Activated CD4-positive, alpha-beta T cell treated with anti-CD3 and anti-CD28 coated beads for 4 hours (primary cell): ENCODE data around the gene STK32A.
"Not testable (repeated sequence)": the region's sequence is repeated elsewhere in the genome, so short reads cannot be mapped to it uniquely, and the experiment has no call there.

Source experiments
- DNase-seq, 2 donors: peaks; one replicate each; pipeline ENCODE4 v3.0.0-alpha.2; 2020

STK32A gene

DNA sequence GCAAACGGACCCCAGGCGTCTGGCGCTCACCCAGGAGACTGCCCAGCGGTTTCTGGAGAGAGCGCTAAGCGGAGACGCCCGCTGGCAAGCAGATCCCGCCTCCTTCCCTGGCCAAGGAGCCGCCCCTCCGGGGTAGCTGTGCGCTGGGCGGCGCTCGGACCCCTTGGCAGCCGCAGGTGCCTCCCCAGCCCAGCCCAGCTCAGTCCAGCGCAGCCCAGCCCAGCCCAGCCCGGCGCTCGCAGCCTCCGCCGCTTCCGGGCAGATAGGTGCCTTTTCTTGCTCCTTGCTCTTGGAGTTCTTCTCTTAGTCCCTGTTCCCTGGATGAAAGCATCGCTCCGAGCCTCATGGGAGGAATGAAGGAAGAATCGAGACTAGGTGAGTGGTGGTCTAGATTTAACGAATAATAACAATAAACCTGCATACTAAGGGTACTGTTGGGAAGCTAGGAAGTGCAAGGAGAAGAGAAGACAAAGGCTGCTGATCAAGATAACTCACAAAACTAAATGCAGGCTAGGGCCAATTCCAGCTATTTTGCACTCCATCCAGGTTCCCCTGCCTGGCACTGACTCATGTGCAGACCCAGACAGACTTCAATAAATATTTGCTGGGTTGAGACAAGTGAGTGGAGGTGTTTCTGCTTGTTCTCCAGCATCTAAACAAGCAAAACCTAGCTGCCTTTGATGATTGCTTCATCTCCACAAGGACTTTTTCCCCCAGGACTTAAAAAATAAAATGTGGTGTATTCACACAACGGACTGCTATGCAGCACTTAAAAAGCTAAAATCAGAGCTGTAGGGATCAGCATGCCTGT is at the start of gene STK32A:
STK32A (plus strand) TSS at position 202 of the 811 bp plus-strand sequence. CDS start 4,609 bp downstream, outside the sequence.
- DNase-seq = no peak

DNA sequence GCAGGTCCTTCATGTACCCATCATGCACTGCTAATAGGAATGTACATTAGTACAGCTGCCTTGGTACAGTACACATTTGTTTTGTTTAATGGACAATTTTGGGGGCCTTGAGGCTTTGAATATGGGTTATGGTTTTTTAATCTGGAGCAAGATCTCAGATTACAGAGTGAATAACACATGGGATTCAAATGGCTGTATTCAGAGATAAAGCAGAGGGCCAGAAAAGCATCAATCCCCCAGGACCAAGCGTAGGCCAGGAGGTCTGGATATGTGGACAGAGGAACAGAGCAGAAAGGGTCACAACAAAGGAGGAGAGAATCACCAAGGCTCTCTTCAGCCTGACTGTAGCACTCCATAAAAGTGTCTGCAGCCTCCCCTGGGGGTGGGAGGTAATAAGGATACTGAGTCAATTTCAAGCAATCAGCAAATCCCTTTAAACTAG is 47.7 kb upstream of the STK32A start:
- DNase-seq = no peak

DNA sequence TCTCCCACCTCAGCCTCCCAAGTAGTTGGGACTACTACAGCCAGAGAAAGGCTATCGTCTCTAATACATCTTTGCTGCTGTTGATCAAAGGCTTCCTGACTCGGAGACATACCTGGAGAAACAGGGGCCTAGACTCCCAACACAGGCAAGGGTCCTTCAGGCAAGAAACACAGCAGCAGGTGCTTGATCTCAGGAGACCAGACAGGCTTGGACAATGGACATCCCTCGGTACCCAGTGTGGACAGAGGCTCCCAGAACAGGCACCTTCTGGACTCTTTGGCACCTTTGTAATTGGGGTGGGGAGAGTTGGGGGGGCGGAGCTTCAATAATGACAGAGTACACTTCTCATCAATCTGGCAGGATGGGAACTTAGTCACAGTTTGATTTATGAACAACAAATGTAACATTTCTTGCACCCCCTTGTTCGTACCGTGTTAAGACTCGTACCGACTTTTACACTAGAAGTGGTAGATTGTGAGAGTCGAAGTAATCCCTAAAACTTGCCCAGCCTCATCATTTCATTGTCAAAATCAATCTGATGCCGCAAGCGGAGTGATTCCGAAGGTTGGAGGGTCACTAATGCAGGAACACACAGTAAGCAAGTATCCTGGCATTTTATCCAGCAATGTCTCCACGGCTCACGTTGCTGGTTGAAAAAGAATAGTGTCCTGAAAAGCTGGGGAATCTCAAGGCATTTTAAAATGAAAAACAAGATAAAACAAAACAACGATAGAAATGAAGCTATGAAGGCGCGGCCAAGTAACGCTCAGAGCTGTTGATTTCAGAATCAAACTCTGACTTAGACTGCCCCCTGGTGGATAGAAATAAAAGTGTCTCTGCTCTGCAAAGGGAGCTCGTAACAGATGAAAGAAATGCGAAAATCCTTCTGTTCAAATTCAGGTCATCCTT is 46.4 kb upstream of the STK32A start:
- DNase-seq = peak; percentile 5 to 38

DNA sequence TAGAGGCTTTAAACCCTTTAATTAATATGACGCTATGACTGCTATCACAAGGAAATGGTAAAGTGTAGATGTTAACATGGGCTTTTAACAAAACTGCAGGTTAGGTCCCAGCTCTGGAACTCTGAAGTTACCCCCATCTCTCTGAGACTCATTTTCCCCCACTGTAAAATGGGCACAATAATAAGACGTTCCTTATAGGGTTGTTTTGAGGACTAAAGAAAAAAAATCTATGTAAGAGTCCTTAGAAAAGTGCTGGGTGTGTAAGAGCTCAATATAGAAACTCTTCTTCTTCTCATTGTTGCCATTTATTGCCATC is 45.8 kb upstream of the STK32A start:
- no peak for DNase-seq

DNA sequence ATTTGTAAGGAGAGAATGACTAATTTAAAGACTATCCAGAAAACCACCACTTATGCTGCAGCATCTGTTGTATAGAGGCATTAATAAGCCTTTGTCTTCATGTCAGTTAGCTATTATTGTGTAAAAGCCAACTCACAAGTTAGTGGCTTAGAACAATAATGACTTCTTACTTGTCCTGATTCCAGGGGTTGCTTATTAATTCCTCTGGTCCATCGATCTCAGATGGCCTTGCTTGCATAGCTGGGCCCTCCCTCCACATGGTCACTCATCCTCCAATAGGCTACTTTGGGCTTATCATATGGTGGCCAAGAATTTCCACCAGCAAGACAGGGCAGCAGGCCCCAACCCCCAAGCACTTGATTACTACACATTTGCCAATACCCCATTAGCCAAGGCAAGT is 44.5 kb upstream of the STK32A start:
- no peak for DNase-seq

DNA sequence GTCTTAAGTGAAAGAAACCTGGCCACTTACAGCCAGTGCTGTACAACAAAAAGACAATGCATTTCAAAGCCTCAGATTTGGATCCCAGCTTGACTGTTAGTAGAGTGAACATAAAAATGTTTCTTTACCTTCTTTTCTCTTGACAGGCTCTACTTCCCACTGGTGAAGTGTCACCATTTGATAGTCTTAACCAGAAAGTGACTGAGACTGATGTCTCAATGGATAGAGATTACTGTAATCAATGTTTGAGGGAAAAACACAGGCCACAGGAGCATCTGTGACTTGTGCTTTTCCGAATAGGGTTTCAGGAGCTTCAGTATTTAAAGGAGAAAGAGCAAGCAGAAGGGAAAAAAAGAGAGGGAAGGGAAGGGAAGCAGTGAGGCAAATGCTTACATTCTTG is 41.7 kb upstream of the STK32A start:
- DNase-seq = no peak

DNA sequence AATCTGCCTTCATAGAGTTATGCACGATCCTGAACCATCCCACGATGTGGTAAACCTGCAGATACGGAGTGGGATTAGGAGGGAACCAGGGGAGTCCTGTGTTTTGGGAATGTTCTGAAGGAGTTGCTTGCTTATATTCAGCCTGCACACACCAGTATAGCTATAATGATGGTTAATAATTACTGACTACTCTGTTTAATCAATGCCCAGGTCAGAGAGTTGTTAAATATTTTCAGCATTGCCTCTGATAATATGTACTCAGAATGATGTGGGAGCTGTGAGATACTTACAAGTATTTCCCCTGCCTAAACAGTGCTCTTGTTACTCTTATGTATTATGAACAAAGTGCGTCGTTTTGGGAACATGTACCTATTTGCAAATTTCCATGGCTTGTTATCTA is 34.8 kb upstream of the STK32A start:
- DNase-seq = no peak

DNA sequence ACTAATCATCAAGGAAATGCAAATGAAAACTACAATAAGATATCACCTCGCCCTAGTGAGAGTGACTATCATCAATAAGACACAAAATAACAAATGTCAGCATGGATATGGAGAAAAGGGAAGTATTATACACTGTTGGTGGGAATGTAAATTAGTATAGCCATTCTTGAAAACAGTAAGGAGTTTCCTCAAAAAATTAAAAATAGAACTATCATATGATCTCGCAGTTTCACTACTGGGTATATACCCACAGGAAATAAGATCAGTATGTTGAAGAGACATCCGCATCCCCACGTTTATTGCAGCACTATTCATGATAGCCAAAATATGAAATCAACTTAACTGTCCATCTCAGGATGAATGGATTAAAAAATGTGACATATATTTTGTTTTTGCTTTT is 31.6 kb upstream of the STK32A start:
- no peak for DNase-seq

DNA sequence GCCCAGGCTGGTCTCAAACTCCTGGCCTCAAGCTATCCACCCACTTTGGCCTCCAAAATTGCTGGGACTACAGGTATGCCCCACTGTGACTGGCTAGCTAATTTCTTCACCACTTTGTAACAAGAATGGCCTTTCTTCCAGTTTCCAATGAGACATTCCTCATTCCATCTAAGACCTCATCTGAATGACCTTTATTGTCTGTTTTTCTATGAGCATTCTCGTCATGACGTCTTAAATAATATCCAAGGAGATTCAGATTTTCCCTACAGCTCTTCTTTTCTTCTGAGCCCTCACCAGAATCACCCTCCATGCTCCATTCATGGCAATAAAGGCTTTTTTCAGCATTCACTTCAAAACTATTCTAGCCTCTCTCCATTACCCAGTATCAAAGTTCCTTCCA is 30.2 kb upstream of the STK32A start:
- no peak for DNase-seq

DNA sequence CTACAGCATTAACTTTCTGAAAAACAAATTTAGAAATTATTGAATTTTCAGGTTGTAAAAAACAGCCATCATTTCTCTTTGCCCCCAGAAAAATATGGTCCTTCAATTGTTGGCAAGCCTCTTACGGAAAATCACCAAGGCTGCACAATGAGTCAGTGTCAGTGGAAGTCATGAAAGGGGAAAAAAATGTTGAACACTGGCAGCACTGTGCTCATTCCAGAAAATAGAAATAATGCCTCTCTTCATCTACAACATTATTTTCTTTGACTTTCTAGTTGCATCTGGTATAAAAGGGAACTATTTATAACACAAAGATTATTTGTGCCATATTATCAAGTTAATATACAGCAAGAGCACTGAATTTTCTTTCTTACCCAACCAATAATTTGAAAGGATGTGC is 26.7 kb upstream of the STK32A start:
- DNase-seq = no peak

DNA sequence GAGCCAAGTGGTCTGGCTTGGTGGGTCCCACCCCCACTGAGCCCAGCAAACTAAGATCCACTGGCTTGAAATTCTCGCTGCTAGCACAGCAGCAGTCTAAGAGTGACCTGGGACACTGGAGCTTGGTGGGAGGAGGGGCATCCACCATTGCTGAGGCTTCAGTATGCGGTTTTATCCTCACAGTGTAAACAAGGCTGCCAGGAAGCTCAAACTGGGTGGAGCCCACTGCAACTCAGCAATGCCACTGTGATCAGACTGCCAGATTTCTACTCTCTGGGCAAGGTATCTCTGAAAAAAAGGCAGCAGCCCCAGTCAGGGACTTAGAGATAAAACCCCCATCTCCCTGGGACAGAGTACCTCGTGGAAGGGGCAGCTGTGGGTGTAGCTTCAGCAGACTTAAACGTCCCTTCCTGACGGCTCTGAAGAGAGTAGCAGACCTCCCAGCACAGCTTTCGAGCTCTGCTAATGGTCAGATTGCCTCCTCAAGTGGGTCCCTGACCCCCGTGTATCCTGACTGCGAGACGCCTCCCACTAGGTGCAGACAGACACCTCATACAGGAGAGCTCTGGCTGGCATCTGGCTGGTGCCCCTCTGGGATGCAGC is 18.2 kb upstream of the STK32A start:
- DNase-seq = no peak

DNA sequence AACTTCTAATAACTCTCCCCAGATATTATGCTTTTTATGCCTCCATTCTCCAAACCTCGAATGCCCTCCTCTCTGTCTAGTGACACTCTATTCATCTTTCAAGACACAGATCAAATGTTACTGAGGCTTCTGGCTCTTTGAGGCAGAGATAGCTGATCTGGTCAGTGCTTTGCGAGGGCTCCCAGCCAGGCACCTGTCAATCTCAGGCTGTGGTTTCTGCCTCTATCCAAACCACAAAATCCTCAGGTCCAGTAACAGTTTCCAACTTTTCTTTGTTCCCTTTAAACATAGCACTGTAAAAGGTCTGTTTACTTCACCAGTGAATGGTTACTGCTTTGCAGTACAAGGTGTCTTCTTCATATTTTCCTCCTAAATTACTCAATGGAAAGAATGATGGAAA is 11.5 kb upstream of the STK32A start:
- no peak for DNase-seq

DNA sequence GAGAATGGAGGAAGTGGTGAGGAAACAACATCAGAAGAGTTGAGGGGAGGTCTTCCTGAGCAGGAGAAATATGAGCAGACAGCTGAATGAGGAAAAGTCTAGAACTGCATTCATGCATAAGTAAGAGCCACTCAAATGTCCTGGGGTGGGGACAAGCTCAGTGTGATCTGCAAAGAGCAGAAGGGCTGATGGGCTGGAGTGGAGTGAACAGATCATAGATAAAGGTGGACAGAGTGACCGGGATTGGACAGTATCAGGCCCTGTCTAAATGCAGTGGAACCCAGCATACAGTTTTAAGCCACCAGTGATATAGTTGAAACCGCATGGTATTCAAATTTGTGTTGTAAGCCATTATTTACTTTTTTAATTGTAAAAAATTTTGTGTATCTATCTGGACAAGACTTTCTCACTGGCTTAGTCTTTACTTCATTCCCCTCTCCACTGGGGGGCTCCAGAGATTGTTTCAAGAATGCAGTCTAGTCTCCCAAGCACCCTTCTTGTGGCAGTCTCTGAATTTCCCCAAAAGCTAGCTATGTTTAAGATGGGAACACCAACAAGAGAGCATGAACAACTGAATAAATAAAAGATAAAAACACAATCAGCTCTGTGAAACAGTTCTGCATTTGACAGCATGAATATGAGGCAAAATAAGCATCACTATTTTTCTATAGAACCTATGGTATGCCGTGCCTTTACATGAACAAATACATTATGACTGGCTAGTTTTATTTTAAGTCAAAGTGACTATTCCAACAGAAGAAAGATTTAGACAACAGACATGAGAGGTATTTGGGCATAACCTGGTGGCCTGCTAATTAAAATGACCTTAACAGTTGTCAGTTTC is 10.7 kb upstream of the STK32A start:
- no peak for DNase-seq

DNA sequence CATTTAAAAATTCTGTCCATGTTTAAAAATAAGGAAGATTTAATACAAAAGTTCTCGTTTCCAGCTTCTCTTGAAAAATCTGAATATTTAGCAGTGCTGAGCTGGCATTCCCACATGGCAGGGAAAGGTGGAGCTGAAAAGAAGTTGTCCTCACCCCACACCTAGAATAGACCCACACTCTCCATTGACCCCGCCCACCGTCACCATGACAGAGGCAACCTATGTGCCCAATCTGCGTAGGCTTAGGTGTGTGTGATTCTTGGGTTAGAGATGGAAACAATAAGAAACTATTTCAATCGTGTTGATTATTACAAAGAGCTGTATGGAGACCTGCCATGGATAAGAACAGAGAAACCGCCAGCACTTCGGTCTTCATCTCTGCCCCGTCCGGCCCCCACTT is 8.9 kb upstream of the STK32A start:
- DNase-seq = no peak

DNA sequence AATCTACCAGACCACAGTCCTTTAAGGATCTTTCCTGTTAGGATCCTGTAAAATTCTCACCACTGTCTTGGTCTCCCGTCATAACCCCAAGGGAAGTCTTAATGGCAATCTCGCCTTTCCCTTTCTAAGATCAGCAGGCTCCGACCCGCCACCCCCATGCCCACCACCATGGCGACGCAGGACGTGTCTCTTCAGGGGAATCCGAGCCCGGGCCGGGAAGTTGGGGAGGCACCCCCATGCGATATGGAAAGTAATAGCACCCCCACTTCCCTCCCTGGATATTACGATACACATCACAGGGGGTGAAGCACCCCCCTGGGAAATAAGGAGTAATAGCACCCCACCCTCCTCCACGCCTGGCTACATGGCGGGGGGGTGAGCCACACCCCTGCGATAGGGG is 8.3 kb upstream of the STK32A start:
- DNase-seq = no peak

DNA sequence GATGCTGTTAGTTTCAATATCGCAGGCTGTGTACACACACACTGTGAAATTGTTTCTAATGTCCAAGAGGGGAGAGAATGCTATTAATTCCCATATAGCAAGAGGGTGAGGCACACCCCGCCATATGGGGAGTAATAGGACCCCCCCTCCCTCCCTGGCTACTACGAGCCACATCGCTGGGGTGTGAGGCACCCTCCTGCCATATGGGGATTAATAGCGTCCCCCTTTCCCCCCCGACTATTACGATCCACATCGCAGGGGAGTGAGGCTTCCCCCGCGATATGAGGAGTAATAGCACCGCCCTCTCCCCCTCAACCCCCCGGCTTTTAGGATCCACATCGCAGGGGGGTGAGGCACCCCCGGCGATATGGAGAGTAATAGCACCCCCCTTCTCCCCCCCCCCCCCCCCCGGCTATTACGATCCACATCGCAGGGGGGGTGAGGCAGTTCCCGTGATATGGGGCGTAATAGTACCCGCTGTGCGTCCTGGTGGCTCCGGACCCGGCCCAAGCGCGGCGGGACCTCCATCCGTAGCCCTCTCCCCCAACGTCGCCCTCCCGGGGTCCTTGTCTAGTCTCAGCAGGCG is 494 bp upstream of the STK32A start:
- no peak for DNase-seq

DNA sequence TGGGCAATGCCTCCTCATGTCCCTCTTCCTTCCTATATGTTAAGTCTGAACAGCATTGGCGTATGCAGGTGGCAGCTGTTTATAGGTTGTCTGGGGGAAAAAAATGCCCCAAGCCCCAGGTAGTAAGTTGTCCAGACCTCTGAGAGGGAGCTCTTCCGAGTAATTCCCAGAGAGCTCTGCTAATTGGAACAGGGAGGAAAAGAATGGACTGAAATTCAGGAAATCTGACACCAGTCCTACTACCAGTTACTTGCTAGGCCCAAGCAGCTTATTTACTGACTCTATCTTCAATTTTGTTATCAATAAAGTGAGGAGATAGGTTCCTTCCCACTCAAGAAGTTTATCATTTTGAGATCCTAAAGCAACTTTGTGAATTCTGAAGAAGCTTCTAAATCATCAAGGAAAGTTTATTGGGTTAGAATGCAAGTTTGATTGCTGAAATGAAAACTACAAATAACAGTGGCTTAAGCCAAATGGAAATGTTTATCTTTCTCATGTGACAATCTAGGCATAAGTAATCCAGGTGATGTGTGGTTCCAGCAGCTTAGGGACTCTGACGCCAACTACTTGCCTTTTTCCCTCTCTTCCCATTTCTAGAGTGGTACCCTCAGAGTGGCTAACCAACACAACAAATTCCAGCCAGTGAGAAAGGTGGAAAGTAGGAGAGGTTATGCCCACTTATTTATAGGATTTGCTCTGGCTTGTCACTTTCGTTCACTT is 5.6 kb downstream of the STK32A start:
- DNase-seq = no peak

DNA sequence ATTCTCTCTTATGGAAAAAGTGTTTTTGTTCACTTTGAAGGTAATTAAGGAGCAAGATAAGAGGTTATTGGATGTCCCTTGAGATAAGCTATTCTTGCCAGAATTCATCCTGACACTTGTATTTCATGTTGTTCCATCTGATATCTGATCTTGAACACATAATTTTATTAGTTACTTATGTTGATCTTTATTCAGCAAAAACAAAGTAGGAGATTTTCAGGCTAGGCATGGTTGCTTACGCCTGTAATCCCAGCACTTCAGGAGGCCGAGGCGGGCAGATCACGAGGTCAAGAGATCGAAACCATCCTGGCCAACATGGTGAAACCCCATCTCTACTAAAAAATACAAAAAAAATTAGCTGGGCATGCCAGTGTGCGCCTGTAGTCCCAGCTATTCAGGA is 8.4 kb downstream of the STK32A start:
- DNase-seq = not testable (repeated sequence)

DNA sequence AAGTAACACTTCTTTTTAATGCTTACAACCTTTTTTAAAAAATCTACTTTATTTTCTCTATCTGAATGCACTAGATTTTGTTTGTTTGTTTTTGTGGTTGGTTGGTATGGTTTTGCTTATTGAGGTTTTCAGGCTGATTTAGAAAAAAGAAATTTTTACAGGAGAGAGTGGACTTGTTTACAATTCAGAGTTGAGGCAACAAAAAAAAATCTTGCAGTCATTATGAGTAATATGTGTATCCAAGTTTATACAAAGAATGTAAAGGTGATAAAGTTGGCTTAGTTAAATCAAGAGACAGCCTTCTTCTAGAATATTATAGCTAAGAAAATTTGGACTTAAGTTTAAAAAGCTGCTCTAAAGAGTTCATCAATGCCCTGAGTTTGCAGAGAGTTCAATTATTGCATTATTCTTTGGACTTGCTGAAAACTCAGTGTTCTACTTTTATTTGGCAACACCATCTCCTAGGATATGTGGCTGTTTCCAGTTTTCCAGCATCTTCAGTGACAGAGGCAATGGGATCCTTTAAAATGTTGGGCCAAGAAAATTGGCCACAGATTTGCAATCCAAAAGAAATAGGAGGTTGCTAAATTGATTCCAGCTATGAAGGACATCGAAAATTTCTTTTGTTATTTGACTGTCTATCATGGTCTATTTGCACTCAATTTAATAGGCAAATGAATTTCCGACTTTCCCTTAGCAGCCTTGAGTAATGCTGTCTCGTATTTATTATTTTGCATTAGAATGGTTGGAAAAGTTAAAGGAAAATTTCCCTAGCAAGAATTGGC is 10.7 kb downstream of the STK32A start:
- no peak for DNase-seq

DNA sequence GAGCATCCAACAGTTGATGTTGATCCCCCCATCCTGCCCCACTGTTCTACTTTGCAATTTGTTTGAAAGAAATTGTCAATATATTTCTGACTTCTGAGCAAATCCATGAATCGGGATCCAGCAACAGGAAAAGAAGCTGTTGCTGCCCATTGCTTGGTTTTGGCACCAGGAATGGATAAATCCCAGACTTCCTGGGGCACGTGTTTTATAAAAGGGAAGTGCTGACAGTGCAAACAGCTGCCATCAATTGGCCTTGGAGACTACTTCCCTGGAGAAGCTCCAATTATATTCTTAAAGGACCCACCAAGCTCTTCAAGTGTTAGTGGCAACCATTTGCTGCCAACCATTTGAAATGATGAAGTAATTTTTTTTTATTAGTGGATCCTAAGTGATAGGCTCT is 13.7 kb downstream of the STK32A start:
- DNase-seq = no peak

DNA sequence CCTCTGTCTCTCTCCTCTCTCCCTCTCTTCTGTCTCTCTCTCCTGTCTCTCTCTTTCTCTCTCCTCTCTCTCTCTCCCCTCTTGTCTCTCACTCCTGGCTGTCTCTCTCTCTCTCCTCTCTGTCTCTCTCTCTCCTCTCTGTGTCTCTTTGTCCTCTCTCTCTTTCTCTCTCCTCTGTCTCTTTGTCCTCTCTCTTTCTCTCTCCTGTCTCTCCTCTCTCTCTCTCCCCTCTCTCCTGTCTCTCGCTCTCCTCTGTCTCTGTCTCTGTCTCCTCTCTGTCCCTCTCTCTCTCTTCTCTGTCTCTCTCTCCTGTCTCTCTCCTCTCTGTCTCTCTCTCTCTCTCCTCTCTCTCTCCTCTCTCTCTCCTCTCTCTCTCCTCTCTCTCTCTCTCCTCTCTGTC is 25.0 kb downstream of the STK32A start:
- DNase-seq = no peak
